ENCODE measurements around the gene APMAP.

The APMAP gene

GRCh38 chr20:24992487-24993205, at the start of gene APMAP:
Gene APMAP, minus strand, starts transcription at chr20:24992751. Its CDS starts 63 bp downstream, at chr20:24992688.
- peak; percentile 55 to 80 for DNase-seq

- no peak for DNase-seq
These were observed 49.4 kb upstream of the APMAP start for GRCh38 chr20:25041813-25042530.

- no peak for DNase-seq
These were observed 47.9 kb upstream of the APMAP start for GRCh38 chr20:25040438-25040831.

GRCh38 chr20:25039697-25040437, 47.3 kb upstream of the APMAP start:
- no peak for DNase-seq

GRCh38 chr20:25038591-25039015, 46.1 kb upstream of the APMAP start:
- DNase-seq: no peak

GRCh38 chr20:25038103-25038410, 45.5 kb upstream of the APMAP start:
- DNase-seq: no peak

- no peak for DNase-seq
These were observed 44.9 kb upstream of the APMAP start for GRCh38 chr20:25037288-25038102.

GRCh38 chr20:25036331-25036936, 43.9 kb upstream of the APMAP start:
- no peak for DNase-seq

GRCh38 chr20:25035921-25036320, 43.4 kb upstream of the APMAP start:
- no peak for DNase-seq

GRCh38 chr20:25033924-25034300, 41.4 kb upstream of the APMAP start:
- DNase-seq: no peak

GRCh38 chr20:25033265-25033923, 40.8 kb upstream of the APMAP start:
- DNase-seq: no peak

GRCh38 chr20:25032478-25033264, 40.1 kb upstream of the APMAP start:
- no peak for DNase-seq

GRCh38 chr20:25032065-25032477, 39.5 kb upstream of the APMAP start:
- no peak for DNase-seq

GRCh38 chr20:25031241-25031640, 38.7 kb upstream of the APMAP start:
- no peak for DNase-seq

GRCh38 chr20:25030649-25031207, 38.2 kb upstream of the APMAP start:
- DNase-seq: no peak

- no peak for DNase-seq
These were observed 37.6 kb upstream of the APMAP start for GRCh38 chr20:25030007-25030648.

GRCh38 chr20:25025986-25026605, 33.5 kb upstream of the APMAP start:
- no peak for DNase-seq

GRCh38 chr20:25025091-25025861, 32.7 kb upstream of the APMAP start:
- DNase-seq: no peak

- no peak for DNase-seq
These were observed 31.6 kb upstream of the APMAP start for GRCh38 chr20:25024171-25024570.
